ENCODE data around the gene RGS9.

- no peak for TF ChIP-seq CTCF (conservative IDR thresholded peaks at IDR 0.05; ENCODE audit: low read length)
- no peak for TF ChIP-seq EZH2phosphoT487 (IDR thresholded peaks at IDR 0.05; ENCODE audit: borderline replicate concordance, low read depth, low read length)
Observed at GRCh38 chr17:65109543-65109942, 27.6 kb upstream of the RGS9 start.

All from OCI-LY7 (cell line).